ENCODE results near the gene PCF11. TPM values are rescaled to one million over a fixed set of nuclear protein-coding genes. Genes with fewer than 3 reads are reported as not detected.

PCF11 gene
- total and polyA plus RNA-seq, 2 of the 13 experiments (the other 11 are each of a cell fraction or from before 2014, with no cell fraction given) = 40.3 to 47.7 TPM

GRCh38 chr11:83194281-83195142 lies 37.6 kb downstream of the PCF11 start (continued):
- TF ChIP-seq MAZ (IDR thresholded peaks at IDR 0.05; ENCODE audit: borderline replicate concordance, low read depth, low read length) (no peak), MAZ (CRISPR knock-in tag; IDR thresholded peaks at IDR 0.05; ENCODE audit: low read depth) (no peak), ETV5 (CRISPR knock-in tag; IDR thresholded peaks at IDR 0.05; ENCODE audit: borderline replicate concordance) (peak; percentile 24; the same call in 1 of the 2 replicates), RFXANK (CRISPR knock-in tag; IDR thresholded peaks at IDR 0.05) (no peak), RORA (CRISPR knock-in tag; IDR thresholded peaks at IDR 0.05) (no peak), ZBTB3 (CRISPR knock-in tag; IDR thresholded peaks at IDR 0.05; ENCODE audit: borderline replicate concordance, low read depth) (no peak), FOSL2 (CRISPR knock-in tag; IDR thresholded peaks at IDR 0.05) (peak; percentile 75), ZMAT5 (CRISPR knock-in tag; IDR thresholded peaks at IDR 0.05; ENCODE audit: borderline replicate concordance, low read depth) (no peak), KLF6 (CRISPR knock-in tag; IDR thresholded peaks at IDR 0.05) (0 out of 2 replicates have a peak, but pooled peaks have one; percentile 32), ZNF556 (CRISPR knock-in tag; IDR thresholded peaks at IDR 0.05; ENCODE audit: borderline replicate concordance) (0 out of 2 replicates have a peak, but pooled peaks have one; percentile 31), KDM2A (CRISPR knock-in tag; IDR thresholded peaks at IDR 0.05; ENCODE audit: borderline replicate concordance, low read depth) (peak; percentile 41), MYC (CRISPR knock-in tag; IDR thresholded peaks at IDR 0.05; ENCODE audit: borderline replicate concordance) (peak; percentile 22; the same call in 1 of the 2 replicates), HES4 (CRISPR knock-in tag; IDR thresholded peaks at IDR 0.05; ENCODE audit: borderline replicate concordance) (no peak), ZBTB38 (CRISPR knock-in tag; IDR thresholded peaks at IDR 0.05) (no peak), CAMTA2 (CRISPR knock-in tag; IDR thresholded peaks at IDR 0.05; ENCODE audit: borderline replicate concordance) (0 out of 2 replicates have a peak, but pooled peaks have one; percentile 9), ZNF790 (CRISPR knock-in tag; IDR thresholded peaks at IDR 0.05; ENCODE audit: borderline replicate concordance) (no peak), PAF1 (CRISPR knock-in tag; IDR thresholded peaks at IDR 0.05) (no peak), HOXA3 (CRISPR knock-in tag; IDR thresholded peaks at IDR 0.05) (peak; percentile 15; the same call in 1 of the 2 replicates), MIER3 (CRISPR knock-in tag; IDR thresholded peaks at IDR 0.05; ENCODE audit: borderline replicate concordance) (peak; percentile 23; the same call in 1 of the 2 replicates), ATF7-NPFF (CRISPR knock-in tag; IDR thresholded peaks at IDR 0.05; ENCODE audit: low read depth) (peak; percentile 24; the same call in 1 of the 2 replicates), ZSCAN5A (CRISPR knock-in tag; IDR thresholded peaks at IDR 0.05; ENCODE audit: borderline replicate concordance) (no peak; the same call in 1 of the 2 replicates), MED13 (CRISPR knock-in tag; IDR thresholded peaks at IDR 0.05) (no peak), POLR2A (IDR thresholded peaks at IDR 0.05; ENCODE audit: insufficient read depth in 1 of 2, low read depth in 2 of 2, low read length in 2 of 2) (peak in 1 of 2 experiments; percentile 41; a peak in 1 of 4 replicates), PHF8 (CRISPR knock-in tag; IDR thresholded peaks at IDR 0.05) (0 out of 2 replicates have a peak, but pooled peaks have one; percentile 25), CEBPG (CRISPR knock-in tag; IDR thresholded peaks at IDR 0.05) (peak; percentile 80), EEA1 (CRISPR knock-in tag; IDR thresholded peaks at IDR 0.05; ENCODE audit: borderline replicate concordance) (no peak)
